PC-3 (cell line): ENCODE data around the gene DIP2B. TPM values are rescaled to one million over a fixed set of nuclear protein-coding genes. Genes with fewer than 3 reads are reported as not detected.

Experiments used
- ATAC-seq: fragments of 200-7000 bp; cut with Tn5 transposase; 2 replicates; pipeline ENCODE4 v1.9.1; 2020; ENCODE audit warnings: mild to moderate bottlenecking, moderate library complexity
- BruUV-seq: library from RNA; stranded (reverse); fragments of 400-500 nt; replicated peaks from 2 replicates; lab custom pipeline; 2021; lab: Mats Ljungman, UMichigan
- CTCF ChIA-PET: fragments of 300-600 bp; sonication (Branson Sonifier 250); formaldehyde crosslinking; loops from one replicate; lab custom pipeline; 2022; ENCODE audit warnings: antibody characterized with exemption; lab: Charles Lee
- POLR2A ChIA-PET: fragments of 300-600 bp; sonication (Branson Sonifier 250); formaldehyde crosslinking; loops from one replicate; lab custom pipeline; 2022; ENCODE audit warnings: antibody characterized with exemption; ENCODE audit not compliant: unreplicated experiment; lab: Charles Lee
- DNase-seq: peaks from one replicate; pipeline ENCODE4 v3.0.0-alpha.2; 2015
- H2AFZ ChIP-seq: fragments of 300-600 bp; sonication (generic); 2 replicates; pipeline ENCODE4 v1.6.0; 2016; ENCODE audit warnings: antibody characterized with exemption, low read length
- H3F3A ChIP-seq: fragments of 300-600 bp; sonication (generic); one replicate; pipeline ENCODE4 v1.6.0; 2017; ENCODE audit warnings: antibody characterized with exemption, low read length, control low read depth, mild to moderate bottlenecking; ENCODE audit not compliant: unreplicated experiment
- H3K27ac ChIP-seq: fragments of 300-600 bp; sonication (generic); 2 replicates; pipeline ENCODE4 v1.5.1; 2016; ENCODE audit warnings: mild to moderate bottlenecking, low read length
- H3K27me3 ChIP-seq: fragments of 300-600 bp; sonication (generic); 2 replicates; pipeline ENCODE4 v1.6.1; 2016; ENCODE audit warnings: low read length, mixed read lengths
- H3K36me3 ChIP-seq: fragments of 300-600 bp; sonication (generic); 2 replicates; pipeline ENCODE4 v1.6.1; 2016; ENCODE audit warnings: low read depth, mixed run types, low read length, mixed read lengths
- H3K4me1 ChIP-seq: fragments of 300-600 bp; sonication (generic); 2 replicates; pipeline ENCODE4 v1.5.1; 2016; ENCODE audit warnings: low read length; ENCODE audit not compliant: insufficient read depth
- H3K4me2 ChIP-seq: fragments of 300-600 bp; sonication (generic); 2 replicates; pipeline ENCODE4 v1.6.0; 2016; ENCODE audit warnings: low read length
- H3K4me3 ChIP-seq: fragments of 300-600 bp; sonication (generic); 2 replicates; pipeline ENCODE4 v1.5.1; 2016; ENCODE audit warnings: mild to moderate bottlenecking, low read length, mixed read lengths
- H3K79me2 ChIP-seq: fragments of 300-600 bp; sonication (generic); 2 replicates; pipeline ENCODE4 v1.6.1; 2017; ENCODE audit warnings: low read length, mixed read lengths
- H3K9ac ChIP-seq: fragments of 300-600 bp; sonication (generic); 2 replicates; pipeline ENCODE4 v1.6.0; 2016; ENCODE audit warnings: mild to moderate bottlenecking, low read length
- H3K9me2 ChIP-seq: fragments of 300-600 bp; sonication (generic); replicated peaks from 2 replicates; pipeline ENCODE4 v1.6.1; 2016; ENCODE audit warnings: mixed run types, low read length, mixed read lengths
- H3K9me3 ChIP-seq: fragments of 300-600 bp; sonication (generic); 2 replicates; pipeline ENCODE4 v1.6.1; 2016; ENCODE audit warnings: low read length, mixed read lengths
- H4K20me1 ChIP-seq: fragments of 300-600 bp; sonication (generic); 2 replicates; pipeline ENCODE4 v1.6.1; 2016; ENCODE audit warnings: low read length, mixed read lengths
- CTCF ChIP-seq: fragments of 300-600 bp; sonication (generic); conservative IDR thresholded peaks from 2 replicates; pipeline ENCODE4 v1.5.1; 2017; ENCODE audit warnings: antibody characterized with exemption, low read depth, mild to moderate bottlenecking, low read length
- EZH2 ChIP-seq: fragments of 300-600 bp; sonication (generic); IDR thresholded peaks from one replicate; pipeline ENCODE4 v1.6.1; 2017; ENCODE audit warnings: antibody characterized with exemption, mild to moderate bottlenecking, low read length; ENCODE audit not compliant: unreplicated experiment
- EZH2phosphoT487 ChIP-seq: fragments of 300-600 bp; sonication (generic); IDR thresholded peaks from 2 replicates; pipeline ENCODE4 v1.6.1; 2018; ENCODE audit warnings: mild to moderate bottlenecking, antibody characterized with exemption, low read length, borderline replicate concordance
- intact Hi-C: fragments of 100-400 bp; cut with micrococcal nuclease; formaldehyde crosslinking; loops from 2 replicates; pipeline ENCODE4 v1.9.0; 2023
- total RNA-seq: library from RNA; depleted of rRNA; stranded (reverse); fragments of >200 nt; gene quantifications from 2 replicates; pipeline ENCODE4 v1.2.3, GENCODE V29; 2014

DIP2B gene
- total RNA-seq, 1 experiment from 2014 or later: 36.3 TPM

GRCh38 chr12:50618864-50619609 is 114.3 kb downstream of the DIP2B start:
- no TSS peak for BruUV-seq

GRCh38 chr12:50619610-50619958 is 114.8 kb downstream of the DIP2B start:
- Histone ChIP-seq H3K4me3 (no peak overlapping the region), H3K4me1 (peaks cover 47% of the 10 kb centered on the region), H3K79me2 (peaks cover 91% of the 10 kb centered on the region), H3K27me3 (no peaks in the 10 kb centered on the region), H3K9ac (no peak overlapping the region), H4K20me1 (no peaks in the 10 kb centered on the region; the same call in 1 of the 2 replicates), H3K36me3 (0 out of 2 replicates have a peak, but pooled peaks cover 2% of the 10 kb centered on the region), H3K4me2 (peak overlapping the region; percentile 62), H3K27ac (peak overlapping the region; percentile 70), H3K9me2 (no peaks in the 10 kb centered on the region), H3F3A (no peaks in the 10 kb centered on the region), H3K9me3 (no peaks in the 10 kb centered on the region), H2AFZ (no peak overlapping the region)
- TF ChIP-seq EZH2phosphoT487 (no peak), EZH2 (no peak), CTCF (no peak)
- CTCF ChIA-PET: interaction anchor here (0.6 kb wide), 1 partner anchor 76 kb away, joined by 3 read pairs; no protein-coding TSS in a partner anchor
- ATAC-seq: no peak
- BruUV-seq: no TSS peak
- intact Hi-C loops: no loop called here
- DNase-seq: no peak
- POLR2A ChIA-PET: interaction anchor here (0.5 kb wide), 1 partner anchor 20 kb away, joined by 3 read pairs; no protein-coding TSS in a partner anchor

More at GRCh38 chr12:50618864-50619609, 114.3 kb downstream of the DIP2B start:
- ChIA-PET POLR2A (no interaction called here), CTCF (no interaction called here)
- Histone ChIP-seq H3K27ac (peak overlapping the region; percentile 70), H3K36me3 (0 out of 2 replicates have a peak, but pooled peaks cover 2% of the 10 kb centered on the region), H3K4me3 (no peak overlapping the region), H3K4me2 (peak overlapping the region; percentile 62), H4K20me1 (no peaks in the 10 kb centered on the region; the same call in 1 of the 2 replicates), H3K9ac (no peak overlapping the region), H3K9me3 (no peaks in the 10 kb centered on the region), H3K9me2 (no peaks in the 10 kb centered on the region), H2AFZ (no peak overlapping the region), H3K4me1 (peaks cover 48% of the 10 kb centered on the region), H3K79me2 (peaks cover 93% of the 10 kb centered on the region), H3F3A (no peaks in the 10 kb centered on the region), H3K27me3 (no peaks in the 10 kb centered on the region)
- DNase-seq (peak; percentile 68), ATAC-seq (peak; percentile 13)
- intact Hi-C loops: no loop called here
- no peak for TF ChIP-seq EZH2
- no peak for TF ChIP-seq EZH2phosphoT487
- TF ChIP-seq CTCF: no peak
